Measurements from ENCODE around the gene TAGLN2. TPM values are rescaled to one million over a fixed set of nuclear protein-coding genes. Genes with fewer than 3 reads are reported as not detected.

Gene TAGLN2
- total RNA-seq, 1 donor from 2014 or later: 68.3 TPM

- ATAC-seq: peak; percentile 77
- DNase-seq (ENCODE audit: low spot score): peak; percentile 90
Measured at GRCh38 chr1:159922511-159923202, 2.6 kb downstream of the TAGLN2 start.

- DNase-seq (ENCODE audit: low spot score): no peak
- no peak for ATAC-seq
Measured at GRCh38 chr1:159921700-159922504, 3.4 kb downstream of the TAGLN2 start.

GRCh38 chr1:159921251-159921650 is 4.1 kb downstream of the TAGLN2 start:
- DNase-seq (ENCODE audit: low spot score) (no peak), ATAC-seq (no peak)

GRCh38 chr1:159920651-159921050 is 4.7 kb downstream of the TAGLN2 start:
- ATAC-seq (no peak), DNase-seq (ENCODE audit: low spot score) (no peak)

- ATAC-seq: no peak
- DNase-seq (ENCODE audit: low spot score): no peak
Measured at GRCh38 chr1:159920202-159920601, 5.1 kb downstream of the TAGLN2 start.

GRCh38 chr1:159919236-159919865 is 6.0 kb downstream of the TAGLN2 start:
- DNase-seq (ENCODE audit: low spot score) (no peak), ATAC-seq (no peak)

GRCh38 chr1:159918352-159919200 is 6.7 kb downstream of the TAGLN2 start:
- no peak for ATAC-seq

GRCh38 chr1:159917533-159918351 is 7.6 kb downstream of the TAGLN2 start:
- DNase-seq (ENCODE audit: low spot score): no peak
- no peak for ATAC-seq

More at GRCh38 chr1:159918352-159919200, 6.7 kb downstream of the TAGLN2 start:
- no peak for DNase-seq (ENCODE audit: low spot score)

GRCh38 chr1:159916242-159917051 is 8.9 kb downstream of the TAGLN2 start:
- ATAC-seq (peak; percentile 26), DNase-seq (ENCODE audit: low spot score) (no peak)

GRCh38 chr1:159915571-159916241 is 9.6 kb downstream of the TAGLN2 start:
- DNase-seq (ENCODE audit: low spot score) (no peak), ATAC-seq (no peak)

- ATAC-seq (no peak), DNase-seq (ENCODE audit: low spot score) (no peak)
Measured at GRCh38 chr1:159914252-159915018, 10.9 kb downstream of the TAGLN2 start.

- no peak for DNase-seq (ENCODE audit: low spot score)
Measured at GRCh38 chr1:159913451-159914192, 11.7 kb downstream of the TAGLN2 start.

GRCh38 chr1:159911326-159912070 is 13.8 kb downstream of the TAGLN2 start:
- DNase-seq (ENCODE audit: low spot score) (no peak), ATAC-seq (no peak)

More at GRCh38 chr1:159913451-159914192, 11.7 kb downstream of the TAGLN2 start:
- ATAC-seq: no peak

GRCh38 chr1:159908031-159908940 is 17.0 kb downstream of the TAGLN2 start:
- DNase-seq (ENCODE audit: low spot score): no peak
- no peak for ATAC-seq

GRCh38 chr1:159906960-159907359 is 18.3 kb downstream of the TAGLN2 start:
- DNase-seq (ENCODE audit: low spot score) (no peak), ATAC-seq (no peak)
